ENCODE data around the gene GALNT3.

GALNT3 gene

DNA sequence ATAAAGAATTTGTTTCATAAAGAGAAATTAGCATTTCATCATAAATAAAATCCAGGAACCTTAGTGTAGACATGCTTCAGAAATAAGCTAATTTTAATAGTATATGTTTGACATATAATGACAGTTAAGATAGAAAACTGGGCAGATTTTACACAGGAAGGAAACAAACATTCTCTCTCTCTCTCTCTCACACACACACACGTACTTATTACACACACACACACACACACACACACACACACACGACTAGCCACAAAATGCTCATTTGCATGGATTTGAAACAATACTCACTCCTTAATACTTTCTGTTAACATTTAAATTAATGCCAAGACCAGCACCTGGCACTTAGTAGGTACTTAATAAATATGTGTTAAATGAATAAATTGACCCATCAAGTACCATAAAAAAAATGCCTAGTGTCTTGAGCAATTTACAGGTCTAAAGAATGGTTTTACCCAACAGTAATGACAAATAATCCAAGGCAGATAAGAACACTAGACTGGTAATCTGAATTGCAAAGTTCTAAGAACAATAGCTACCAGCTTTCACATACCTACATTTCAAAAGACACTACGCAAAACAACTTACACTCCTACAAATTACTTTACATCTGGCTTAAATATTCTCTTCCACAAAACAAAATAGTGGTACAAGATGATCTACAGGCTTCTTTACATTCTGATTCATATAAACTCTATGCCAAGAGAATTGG, 2.9 kb upstream of the GALNT3 start:
- H3K4me1 ChIP-seq (ENCODE audit: insufficient read depth, low read length): peaks cover 10% of the 10 kb centered on the region
- no peak overlapping the region for H3K27ac ChIP-seq (ENCODE audit: low read length)
- no peak overlapping the region for H3K4me2 ChIP-seq (ENCODE audit: insufficient read depth, low read length)
- H3K36me3 ChIP-seq (ENCODE audit: insufficient read depth, low read length): no peaks in the 10 kb centered on the region
- H3K27me3 ChIP-seq (ENCODE audit: insufficient read depth, low read length, poor library complexity): no peaks in the 10 kb centered on the region
- no peaks in the 10 kb centered on the region for H4K20me1 ChIP-seq (ENCODE audit: insufficient read depth, low read length)
- no peak overlapping the region for H3K4me3 ChIP-seq (ENCODE audit: low read depth in 1 of 2, low read length in 2 of 2)
- H3K9ac ChIP-seq (ENCODE audit: low read depth, low read length): no peak overlapping the region
- ATAC-seq (ENCODE audit: insufficient read depth, low read depth) (no peak), DNase-seq (no peak)
- H3K79me2 ChIP-seq (ENCODE audit: insufficient read depth, low read length): no peaks in the 10 kb centered on the region
- H2AFZ ChIP-seq (ENCODE audit: low read depth, low read length): no peak overlapping the region
- H3K9me3 ChIP-seq (ENCODE audit: insufficient read depth, low read length, severe bottlenecking): no peaks in the 10 kb centered on the region
- no peak for TF ChIP-seq EZH2 (IDR thresholded peaks at IDR 0.05; ENCODE audit: borderline replicate concordance, low read depth, low read length, severe bottlenecking)

DNA sequence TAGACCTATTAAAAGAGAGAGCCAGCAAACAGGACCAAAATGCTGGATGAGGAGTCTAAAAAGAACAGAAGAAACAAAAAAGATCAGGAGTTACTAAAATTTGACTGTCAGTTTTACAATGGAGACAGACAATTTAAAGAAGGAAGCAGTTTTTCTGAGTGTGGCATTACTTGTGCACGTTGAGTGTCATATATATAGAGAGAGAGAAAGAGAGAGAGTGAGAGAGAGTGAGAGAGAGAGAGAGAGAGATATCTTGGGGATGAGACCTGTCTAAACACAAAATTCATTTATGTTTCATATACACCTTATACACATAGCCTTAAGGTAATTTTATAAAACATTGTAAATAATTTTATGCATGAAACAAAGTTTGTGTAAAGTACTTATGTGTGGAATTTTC, 2.1 kb upstream of the GALNT3 start:
- Histone ChIP-seq H4K20me1 (ENCODE audit: insufficient read depth, low read length) (no peaks in the 10 kb centered on the region), H3K4me3 (ENCODE audit: low read depth in 1 of 2, low read length in 2 of 2) (no peak overlapping the region), H3K4me1 (ENCODE audit: insufficient read depth, low read length) (peaks cover 10% of the 10 kb centered on the region), H3K9ac (ENCODE audit: low read depth, low read length) (no peak overlapping the region), H3K27ac (ENCODE audit: low read length) (no peak overlapping the region), H2AFZ (ENCODE audit: low read depth, low read length) (no peak overlapping the region), H3K79me2 (ENCODE audit: insufficient read depth, low read length) (no peaks in the 10 kb centered on the region), H3K27me3 (ENCODE audit: insufficient read depth, low read length, poor library complexity) (no peaks in the 10 kb centered on the region), H3K9me3 (ENCODE audit: insufficient read depth, low read length, severe bottlenecking) (no peaks in the 10 kb centered on the region), H3K36me3 (ENCODE audit: insufficient read depth, low read length) (no peaks in the 10 kb centered on the region), H3K4me2 (ENCODE audit: insufficient read depth, low read length) (no peak overlapping the region)
- no peak for ATAC-seq (ENCODE audit: insufficient read depth, low read depth)
- TF ChIP-seq, protein P1, sequence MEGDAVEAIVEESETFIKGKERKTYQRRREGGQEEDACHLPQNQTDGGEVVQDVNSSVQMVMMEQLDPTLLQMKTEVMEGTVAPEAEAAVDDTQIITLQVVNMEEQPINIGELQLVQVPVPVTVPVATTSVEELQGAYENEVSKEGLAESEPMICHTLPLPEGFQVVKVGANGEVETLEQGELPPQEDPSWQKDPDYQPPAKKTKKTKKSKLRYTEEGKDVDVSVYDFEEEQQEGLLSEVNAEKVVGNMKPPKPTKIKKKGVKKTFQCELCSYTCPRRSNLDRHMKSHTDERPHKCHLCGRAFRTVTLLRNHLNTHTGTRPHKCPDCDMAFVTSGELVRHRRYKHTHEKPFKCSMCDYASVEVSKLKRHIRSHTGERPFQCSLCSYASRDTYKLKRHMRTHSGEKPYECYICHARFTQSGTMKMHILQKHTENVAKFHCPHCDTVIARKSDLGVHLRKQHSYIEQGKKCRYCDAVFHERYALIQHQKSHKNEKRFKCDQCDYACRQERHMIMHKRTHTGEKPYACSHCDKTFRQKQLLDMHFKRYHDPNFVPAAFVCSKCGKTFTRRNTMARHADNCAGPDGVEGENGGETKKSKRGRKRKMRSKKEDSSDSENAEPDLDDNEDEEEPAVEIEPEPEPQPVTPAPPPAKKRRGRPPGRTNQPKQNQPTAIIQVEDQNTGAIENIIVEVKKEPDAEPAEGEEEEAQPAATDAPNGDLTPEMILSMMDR (IDR thresholded peaks at IDR 0.05; ENCODE audit: borderline replicate concordance, extremely low read depth, low read length, poor library complexity, severe bottlenecking): no peak
- no peak for TF ChIP-seq EZH2 (IDR thresholded peaks at IDR 0.05; ENCODE audit: borderline replicate concordance, low read depth, low read length, severe bottlenecking)
- no peak for DNase-seq

DNA sequence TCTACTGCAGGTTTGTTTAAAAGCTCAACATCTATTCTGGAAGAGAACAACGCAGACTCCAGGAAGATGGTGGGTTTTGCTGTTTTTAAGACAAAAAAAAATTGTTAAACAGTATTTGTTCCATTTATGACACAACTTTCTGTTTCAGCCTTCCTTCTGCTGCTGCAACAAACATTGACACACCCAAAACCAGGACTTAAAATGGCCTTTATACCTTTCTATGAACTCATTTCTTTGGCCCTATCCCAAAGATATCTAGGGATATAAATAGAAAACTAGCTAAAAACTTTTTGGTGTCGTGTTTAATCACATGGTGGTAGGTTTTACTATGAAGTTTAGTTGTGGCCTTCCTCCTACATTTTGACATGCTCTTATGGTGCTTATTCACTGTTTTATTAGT, 964 bp upstream of the GALNT3 start:
- TF ChIP-seq, protein P1 (IDR thresholded peaks at IDR 0.05; ENCODE audit: borderline replicate concordance, extremely low read depth, low read length, poor library complexity, severe bottlenecking): no peak
- no peak for TF ChIP-seq EZH2 (IDR thresholded peaks at IDR 0.05; ENCODE audit: borderline replicate concordance, low read depth, low read length, severe bottlenecking)
- Histone ChIP-seq H2AFZ (ENCODE audit: low read depth, low read length) (no peak overlapping the region), H3K27ac (ENCODE audit: low read length) (no peak overlapping the region), H3K4me3 (ENCODE audit: low read depth in 1 of 2, low read length in 2 of 2) (peak overlapping the region in 1 of 2 experiments; percentile 43; a peak in 1 of 4 replicates), H3K79me2 (ENCODE audit: insufficient read depth, low read length) (no peaks in the 10 kb centered on the region), H4K20me1 (ENCODE audit: insufficient read depth, low read length) (no peaks in the 10 kb centered on the region), H3K27me3 (ENCODE audit: insufficient read depth, low read length, poor library complexity) (no peaks in the 10 kb centered on the region), H3K36me3 (ENCODE audit: insufficient read depth, low read length) (no peaks in the 10 kb centered on the region), H3K4me1 (ENCODE audit: insufficient read depth, low read length) (peaks cover 10% of the 10 kb centered on the region), H3K4me2 (ENCODE audit: insufficient read depth, low read length) (peak overlapping the region; percentile 58), H3K9me3 (ENCODE audit: insufficient read depth, low read length, severe bottlenecking) (no peaks in the 10 kb centered on the region), H3K9ac (ENCODE audit: low read depth, low read length) (no peak overlapping the region)
- no peak for DNase-seq
- ATAC-seq (ENCODE audit: insufficient read depth, low read depth): no peak

DNA sequence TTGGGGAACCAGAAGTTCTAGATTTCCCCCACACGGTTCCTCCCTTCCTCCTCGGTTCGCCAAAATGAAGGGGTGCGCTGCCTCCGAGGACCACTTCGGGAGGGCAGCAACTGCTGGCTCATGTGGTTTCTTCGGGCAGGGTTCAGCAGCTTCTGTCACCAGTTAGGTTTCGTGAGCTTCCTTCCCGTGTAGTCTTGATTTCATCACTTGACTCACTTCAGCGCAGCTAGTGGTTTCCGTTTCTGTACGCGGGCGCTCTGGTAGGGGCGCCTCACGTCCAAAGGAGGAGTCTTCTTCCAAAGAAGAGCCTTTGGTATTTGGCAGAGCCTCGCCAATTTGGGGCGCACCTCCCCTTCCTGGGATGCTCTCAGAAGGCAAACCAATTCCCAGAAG, 485 bp upstream of the GALNT3 start:
- H3K27me3 ChIP-seq (ENCODE audit: insufficient read depth, low read length, poor library complexity): no peaks in the 10 kb centered on the region
- H2AFZ ChIP-seq (ENCODE audit: low read depth, low read length): peak overlapping the region; percentile 51
- ATAC-seq (ENCODE audit: insufficient read depth, low read depth) (peak; percentile 95), DNase-seq (peak; percentile 53)
- H3K27ac ChIP-seq (ENCODE audit: low read length): 0 out of 2 replicates have a peak overlapping the region, but pooled peaks have one; percentile 41
- peak overlapping the region; percentile 26; the same call in 1 of the 2 replicates for H3K9ac ChIP-seq (ENCODE audit: low read depth, low read length)
- peak overlapping the region in 1 of 2 experiments; percentile 43; a peak in 2 of 4 replicates for H3K4me3 ChIP-seq (ENCODE audit: low read depth in 1 of 2, low read length in 2 of 2)
- H3K4me1 ChIP-seq (ENCODE audit: insufficient read depth, low read length): peaks cover 10% of the 10 kb centered on the region
- no peak for TF ChIP-seq EZH2 (IDR thresholded peaks at IDR 0.05; ENCODE audit: borderline replicate concordance, low read depth, low read length, severe bottlenecking)
- TF ChIP-seq, protein P1 (IDR thresholded peaks at IDR 0.05; ENCODE audit: borderline replicate concordance, extremely low read depth, low read length, poor library complexity, severe bottlenecking): no peak
- H4K20me1 ChIP-seq (ENCODE audit: insufficient read depth, low read length): no peaks in the 10 kb centered on the region
- no peaks in the 10 kb centered on the region for H3K79me2 ChIP-seq (ENCODE audit: insufficient read depth, low read length)
- H3K4me2 ChIP-seq (ENCODE audit: insufficient read depth, low read length): peak overlapping the region; percentile 58
- no peaks in the 10 kb centered on the region for H3K36me3 ChIP-seq (ENCODE audit: insufficient read depth, low read length)
- H3K9me3 ChIP-seq (ENCODE audit: insufficient read depth, low read length, severe bottlenecking): no peaks in the 10 kb centered on the region

All from DND-41 (cell line).